IMR-90 (cell line): ENCODE results near the gene NR0B2. TPM values are rescaled to one million over a fixed set of nuclear protein-coding genes. Genes with fewer than 3 reads are reported as not detected.

Experiments
- ATAC-seq: fragments of 200-7000 bp; cut with Tn5 transposase; 2 replicates; pipeline ENCODE4 v1.9.1; 2020; ENCODE audit warnings: low read depth, mild to moderate bottlenecking, moderate library complexity
- BruUV-seq: library from RNA; stranded (reverse); fragments of 400-500 nt; replicated peaks from 2 replicates; lab custom pipeline; 2021; lab: Mats Ljungman, UMichigan
- CTCF ChIA-PET: fragments of 300-600 bp; formaldehyde crosslinking; extraction: SDS; loops from one replicate; lab custom pipeline; 2021; ENCODE audit warnings: antibody characterized with exemption; lab: Yijun Ruan, JAX
- POLR2A ChIA-PET: fragments of 300-600 bp; sonication (Branson Sonifier 250); formaldehyde crosslinking; loops from one replicate; lab custom pipeline; 2022; ENCODE audit warnings: antibody characterized with exemption; ENCODE audit not compliant: unreplicated experiment; lab: Charles Lee
- DNase-seq: peaks from one replicate; pipeline ENCODE4 v3.0.0; 2013
- H2AFZ ChIP-seq: replicated peaks from 2 replicates; pipeline ENCODE3; 2013; ENCODE audit warnings: low read length, mild to moderate bottlenecking; ENCODE audit not compliant: poor library complexity
- H2AK5ac ChIP-seq: 2 replicates; pipeline ENCODE4 v1.6.1; 2013; ENCODE audit warnings: low read depth, low read length, inconsistent platforms
- H2AK9ac ChIP-seq: replicated peaks from 2 replicates; pipeline ENCODE3; 2013; ENCODE audit warnings: mild to moderate bottlenecking, low read depth, low read length, moderate library complexity; ENCODE audit not compliant: poor library complexity
- H2BK120ac ChIP-seq: 2 replicates; pipeline ENCODE4 v1.6.1; 2013; ENCODE audit warnings: low read depth, low read length, inconsistent platforms
- H2BK15ac ChIP-seq: 3 replicates; pipeline ENCODE4 v1.6.1; 2013; ENCODE audit warnings: low read depth, low read length, inconsistent platforms
- H2BK20ac ChIP-seq: 2 replicates; pipeline ENCODE4 v1.6.1; 2013; ENCODE audit warnings: low read depth, mild to moderate bottlenecking, inconsistent platforms, low read length, moderate library complexity
- H2BK5ac ChIP-seq: 2 replicates; pipeline ENCODE4 v1.6.1; 2013; ENCODE audit warnings: mild to moderate bottlenecking, low read depth, low read length, inconsistent platforms; ENCODE audit not compliant: poor library complexity, severe bottlenecking
- H3K14ac ChIP-seq: replicated peaks from 2 replicates; pipeline ENCODE4 v1.6.1; 2013; ENCODE audit warnings: low read depth, low read length, inconsistent platforms
- H3K18ac ChIP-seq: 2 replicates; pipeline ENCODE4 v1.6.1; 2013; ENCODE audit warnings: low read depth, low read length, control low read depth
- H3K23ac ChIP-seq: 2 replicates; pipeline ENCODE4 v1.6.1; 2013; ENCODE audit warnings: low read depth, low read length, inconsistent platforms
- H3K27ac ChIP-seq: 2 replicates; pipeline ENCODE4 v1.5.1; 2013; ENCODE audit warnings: mild to moderate bottlenecking, control low read depth, low read length; ENCODE audit not compliant: insufficient read depth
- H3K27me3 ChIP-seq: 2 replicates; pipeline ENCODE4 v1.6.1; 2013; ENCODE audit warnings: low read length; ENCODE audit not compliant: control insufficient read depth, insufficient read depth
- H3K36me3 ChIP-seq: 2 replicates; pipeline ENCODE4 v1.6.1; 2013; ENCODE audit warnings: low read length, mixed read lengths; ENCODE audit not compliant: control insufficient read depth, insufficient read depth
- H3K4ac ChIP-seq: 2 replicates; pipeline ENCODE4 v1.6.1; 2013; ENCODE audit warnings: low read depth, low read length, inconsistent platforms
- H3K4me1 ChIP-seq: 2 replicates; pipeline ENCODE4 v1.6.1; 2013; ENCODE audit warnings: low read length, mixed read lengths; ENCODE audit not compliant: control insufficient read depth, insufficient read depth
- H3K4me2 ChIP-seq: 2 replicates; pipeline ENCODE4 v1.6.1; 2013; ENCODE audit warnings: low read depth, mild to moderate bottlenecking, control low read depth, low read length, moderate library complexity
- H3K4me3 ChIP-seq: 2 replicates; pipeline ENCODE4 v1.5.1; 2013; ENCODE audit warnings: low read depth, mild to moderate bottlenecking, control low read depth, low read length, moderate library complexity; ENCODE audit not compliant: insufficient read depth
- H3K56ac ChIP-seq: 2 replicates; pipeline ENCODE4 v1.6.1; 2013; ENCODE audit warnings: low read length, inconsistent platforms; ENCODE audit not compliant: insufficient read depth; ENCODE audit errors: extremely low read depth
- H3K79me1 ChIP-seq, 2 experiments: 2 replicates each; pipeline ENCODE4 v1.6.1; 2013; ENCODE audit warnings: low read length in 2 of 2, inconsistent platforms in 1 of 2, low read depth in 1 of 2
- H3K9ac ChIP-seq: 2 replicates; pipeline ENCODE4 v1.6.1; 2013; ENCODE audit warnings: low read depth, low read length, control low read depth
- H3K9me1 ChIP-seq: 2 replicates; pipeline ENCODE4 v1.6.1; 2013; ENCODE audit warnings: low read length, inconsistent platforms; ENCODE audit not compliant: insufficient read depth
- H3K9me3 ChIP-seq: 2 replicates; pipeline ENCODE4 v1.6.1; 2013; ENCODE audit warnings: low read length; ENCODE audit not compliant: control insufficient read depth, insufficient read depth
- H4K20me1 ChIP-seq: 2 replicates; pipeline ENCODE4 v1.6.1; 2013; ENCODE audit warnings: low read length, inconsistent platforms; ENCODE audit not compliant: insufficient read depth
- H4K5ac ChIP-seq: 2 replicates; pipeline ENCODE4 v1.6.1; 2013; ENCODE audit warnings: mild to moderate bottlenecking, low read depth, low read length, control low read depth
- H4K8ac ChIP-seq, 2 experiments: 2 replicates each; pipeline ENCODE4 v1.6.1; 2013; ENCODE audit warnings: low read depth in 2 of 2, low read length in 2 of 2, control low read depth in 1 of 2, inconsistent platforms in 1 of 2
- H4K91ac ChIP-seq: 2 replicates; pipeline ENCODE4 v1.6.1; 2013; ENCODE audit warnings: low read depth, low read length, inconsistent platforms; ENCODE audit not compliant: insufficient read depth
- BHLHE40 ChIP-seq: fragments of 150-350 bp; IDR thresholded peaks from 2 replicates; pipeline ENCODE4 v1.6.1; 2016; ENCODE audit warnings: mild to moderate bottlenecking, low read depth, low read length
- CEBPB ChIP-seq: IDR thresholded peaks from 2 replicates; pipeline ENCODE4 v1.6.1; 2012; ENCODE audit warnings: low read depth, low read length, improper control_type of control experiment
- CTCF ChIP-seq: conservative IDR thresholded peaks from 2 replicates; pipeline ENCODE4 v1.5.1; 2012; ENCODE audit warnings: mild to moderate bottlenecking, low read depth, low read length, improper control_type of control experiment
- MAFK ChIP-seq: IDR thresholded peaks from 2 replicates; pipeline ENCODE4 v1.6.1; 2012; ENCODE audit warnings: low read depth, low read length, improper control_type of control experiment
- RFX5 ChIP-seq: IDR thresholded peaks from 2 replicates; pipeline ENCODE4 v1.8.0; 2012; ENCODE audit warnings: low read depth, mild to moderate bottlenecking, low read length, moderate library complexity
- SMC3 ChIP-seq: fragments of 150-350 bp; IDR thresholded peaks from 2 replicates; pipeline ENCODE4 v1.6.1; 2016; ENCODE audit warnings: low read depth, mild to moderate bottlenecking, antibody characterized with exemption, low read length, moderate library complexity
- USF2 ChIP-seq: fragments of 150-350 bp; IDR thresholded peaks from 2 replicates; pipeline ENCODE4 v1.6.1; 2017; ENCODE audit warnings: mild to moderate bottlenecking, antibody characterized with exemption, low read length, low read depth
- WGBS, 2 experiments: methylation state at CpG; one replicate each; pipeline versions ENCODE4 v1.1.5 to v1.1.7; 2013; ENCODE audit warnings: missing lambda C conversion rate in 2 of 2; ENCODE audit not compliant: insufficient read length in 1 of 2; ENCODE audit errors: extremely low coverage in 2 of 2; 5-methylcytosine and 5-hydroxymethylcytosine counted together
- dilution Hi-C: fragments of 300-500 bp; cut with HindIII; formaldehyde crosslinking; loops from one replicate; pipeline ENCODE4 v1.14.3; 2018; ENCODE audit warnings: low sequenced_read_pairs; ENCODE audit not compliant: unreplicated experiment
- in situ Hi-C: fragments of 300-500 bp; cut with MboI; formaldehyde crosslinking; loops from 3 replicates; pipeline ENCODE4 v1.14.3; 2019; ENCODE audit warnings: low sequenced_read_pairs, inconsistent platforms, mixed read lengths
- intact Hi-C: fragments of 100-400 bp; cut with micrococcal nuclease; formaldehyde crosslinking; loops from 2 replicates; pipeline ENCODE4 v1.10.0; 2022
- polyA plus RNA-seq, 3 experiments: library from polyadenylated mRNA; depleted of rRNA; stranded (reverse); fragments of >200 nt; gene quantifications; 2 replicates each; pipeline ENCODE4 v1.2.3, GENCODE V29; 2012; ENCODE audit warnings: low replicate concordance in 1 of 3
- total RNA-seq: library from RNA; depleted of rRNA; stranded (reverse); fragments of >200 nt; gene quantifications from 2 replicates; pipeline ENCODE4 v1.2.3, GENCODE V29; 2012

Gene NR0B2
- total and polyA plus RNA-seq, 2 of the 4 experiments (the other 2 are of a cell fraction): not detected

- Histone ChIP-seq H4K5ac (no peak overlapping the region), H3K27me3 (peaks cover 11% of the 10 kb centered on the region), H3K18ac (no peak overlapping the region), H2AFZ (no peak overlapping the region), H3K14ac (no peak overlapping the region), H3K9ac (no peak overlapping the region), H2AK5ac (no peak overlapping the region), H4K91ac (no peak overlapping the region), H3K36me3 (no peaks in the 10 kb centered on the region), H3K79me1 (no peaks in the 10 kb centered on the region), H3K9me3 (peaks cover 7% of the 10 kb centered on the region), H2BK120ac (no peak overlapping the region), H3K4ac (no peak overlapping the region), H2AK9ac (no peak overlapping the region), H3K27ac (no peak overlapping the region), H3K4me3 (no peak overlapping the region), H3K4me1 (peaks cover 10% of the 10 kb centered on the region), H3K23ac (no peak overlapping the region), H3K56ac (no peak overlapping the region), H2BK5ac (no peak overlapping the region), H3K4me2 (no peak overlapping the region), H3K9me1 (peaks cover 4% of the 10 kb centered on the region; the same call in 1 of the 2 replicates), H2BK20ac (no peak overlapping the region), H4K20me1 (no peaks in the 10 kb centered on the region), H2BK15ac (no peak overlapping the region), H4K8ac (no peak overlapping the region)
- BruUV-seq: no TSS peak
- no peak for TF ChIP-seq MAFK
- no peak for TF ChIP-seq SMC3
- no peak for TF ChIP-seq CTCF
- TF ChIP-seq USF2: no peak
- TF ChIP-seq BHLHE40: no peak
- TF ChIP-seq CEBPB: no peak
- TF ChIP-seq RFX5: no peak
- CTCF ChIA-PET: no interaction called here
- in situ Hi-C loops (no loop called here), dilution Hi-C loops (no loop called here), intact Hi-C loops (no loop called here)
- WGBS, 2 experiments: no CpG with 5 or more reads among the region's 3 CpGs
- POLR2A ChIA-PET: no interaction called here
- DNase-seq (no peak), ATAC-seq (no peak)
Observed at GRCh38 chr1:26956321-26956720, 42.5 kb upstream of the NR0B2 start.
